Common myeloid progenitor, CD34-positive (primary cell): ENCODE results near the gene ARFGEF2.

Experiments used
- CTCF ChIA-PET: fragments of 350-600 bp; sonication (Branson Sonifier 250); formaldehyde crosslinking; loops from one replicate; lab custom pipeline; 2021; ENCODE audit warnings: antibody characterized with exemption; lab: Charles Lee
- POLR2A ChIA-PET: fragments of 350-600 bp; sonication (Branson Sonifier 250); formaldehyde crosslinking; loops from one replicate; lab custom pipeline; 2021; ENCODE audit warnings: antibody characterized with exemption; lab: Charles Lee
- DNase-seq, 3 donors: peaks; one replicate each; pipeline versions ENCODE4 v3.0.0 to v3.0.0-alpha.2; 2013
- H3K27ac ChIP-seq, 2 experiments: 1 replicate in 1 of 2; 2 replicates in 1 of 2; pipeline ENCODE4 v1.7.0; 2013; ENCODE audit warnings: inconsistent platforms in 2 of 2, low read length in 2 of 2, mild to moderate bottlenecking in 2 of 2, low read depth in 1 of 2, moderate library complexity in 1 of 2; ENCODE audit not compliant: severe bottlenecking in 2 of 2, insufficient read depth in 1 of 2, poor library complexity in 1 of 2
- H3K27me3 ChIP-seq, 5 experiments: replicated peaks in 2 of 5; 1 replicate in 3 of 5; 2 replicates in 2 of 5; pipeline versions ENCODE4 v1.6.1 to v1.7.0; 2013; ENCODE audit warnings: low read length in 4 of 5, mild to moderate bottlenecking in 2 of 5, moderate library complexity in 2 of 5, inconsistent platforms in 1 of 5; ENCODE audit not compliant: insufficient read depth in 5 of 5, control insufficient read depth in 4 of 5
- H3K36me3 ChIP-seq, 4 experiments: 1 replicate in 2 of 4; 2 replicates in 2 of 4; pipeline versions ENCODE4 v1.6.1 to v1.7.0; 2013; ENCODE audit warnings: low read length in 3 of 4, control low read depth in 1 of 4, mild to moderate bottlenecking in 1 of 4; ENCODE audit not compliant: control insufficient read depth in 4 of 4, insufficient read depth in 4 of 4
- H3K4me1 ChIP-seq, 4 experiments: 1 replicate in 3 of 4; 2 replicates in 1 of 4; pipeline versions ENCODE4 v1.6.1 to v1.7.1; 2013; ENCODE audit warnings: low read length in 3 of 4, mild to moderate bottlenecking in 3 of 4, control low read depth in 1 of 4, inconsistent platforms in 1 of 4, moderate library complexity in 1 of 4; ENCODE audit not compliant: control insufficient read depth in 4 of 4, insufficient read depth in 4 of 4; ENCODE audit errors: control extremely low read depth in 1 of 4
- H3K4me3 ChIP-seq, 7 experiments: 1 replicate in 4 of 7; 2 replicates in 3 of 7; pipeline versions ENCODE4 v1.5.1 to v1.7.0; 2013; ENCODE audit warnings: mild to moderate bottlenecking in 7 of 7, low read length in 6 of 7, moderate library complexity in 6 of 7, inconsistent platforms in 2 of 7, low read depth in 2 of 7, control low read depth in 1 of 7; ENCODE audit not compliant: insufficient read depth in 4 of 7, control insufficient read depth in 1 of 7; ENCODE audit errors: extremely low read depth in 1 of 7
- H3K9me3 ChIP-seq, 5 experiments: 1 replicate in 4 of 5; 2 replicates in 1 of 5; pipeline versions ENCODE4 v1.6.1 to v1.7.1; 2013; ENCODE audit warnings: low read length in 4 of 5, mild to moderate bottlenecking in 2 of 5, inconsistent platforms in 1 of 5, low read depth in 1 of 5, moderate library complexity in 1 of 5; ENCODE audit not compliant: control insufficient read depth in 4 of 5, insufficient read depth in 2 of 5; ENCODE audit errors: control extremely low read depth in 1 of 5
- WGBS: methylation state at CpG from one replicate; pipeline ENCODE4 v1.1.5; 2013; ENCODE audit not compliant: insufficient coverage; 5-methylcytosine and 5-hydroxymethylcytosine counted together

ARFGEF2 gene

DNA sequence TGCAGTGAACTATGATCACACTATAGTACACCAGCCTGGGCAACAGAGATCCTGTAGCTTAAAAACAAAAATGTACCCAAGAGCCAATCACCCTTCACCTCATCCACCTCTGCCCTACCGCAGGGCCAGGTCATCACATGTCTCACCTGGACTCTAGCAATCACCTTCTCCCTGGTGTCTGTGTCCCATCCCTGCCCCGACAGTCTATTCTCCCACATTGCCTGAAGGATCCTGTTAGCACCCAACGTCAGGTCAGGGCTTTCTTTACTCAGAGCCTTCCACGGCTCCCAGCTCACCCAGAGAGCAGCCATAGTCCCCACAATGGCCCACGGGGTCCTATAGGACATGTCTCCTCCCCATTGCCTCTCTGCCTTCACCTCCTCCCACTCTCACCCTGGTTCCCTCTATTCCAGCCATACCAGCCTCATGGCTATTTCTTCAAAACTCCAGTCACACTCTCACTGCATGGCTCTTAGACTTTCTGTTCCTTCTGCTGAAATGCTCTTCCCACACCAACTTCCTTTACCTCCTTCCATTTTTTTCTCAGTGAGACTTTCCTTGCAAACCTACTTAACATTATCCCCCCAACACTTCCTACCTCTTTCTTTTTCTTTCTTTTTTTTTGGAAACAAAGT is 22.5 kb upstream of the ARFGEF2 start:
- 93% methylated on average over 4 of the region's 5 CpGs for WGBS
- H3K4me3 ChIP-seq, result no peak overlapping the region
- no peaks in the 10 kb centered on the region for H3K36me3 ChIP-seq
- ChIA-PET POLR2A (no interaction called here), CTCF (interaction anchor here (3.6 kb wide), 1 partner anchor 243 kb away, joined by 23 read pairs; no protein-coding TSS in a partner anchor)
- peaks cover 0 to 15% (median 4%) of the 10 kb centered on the region in 4 experiments for H3K4me1 ChIP-seq
- no peak overlapping the region for H3K27ac ChIP-seq
- DNase-seq, result no peak
- no peaks in the 10 kb centered on the region for H3K9me3 ChIP-seq
- H3K27me3 ChIP-seq, result no peaks in the 10 kb centered on the region

DNA sequence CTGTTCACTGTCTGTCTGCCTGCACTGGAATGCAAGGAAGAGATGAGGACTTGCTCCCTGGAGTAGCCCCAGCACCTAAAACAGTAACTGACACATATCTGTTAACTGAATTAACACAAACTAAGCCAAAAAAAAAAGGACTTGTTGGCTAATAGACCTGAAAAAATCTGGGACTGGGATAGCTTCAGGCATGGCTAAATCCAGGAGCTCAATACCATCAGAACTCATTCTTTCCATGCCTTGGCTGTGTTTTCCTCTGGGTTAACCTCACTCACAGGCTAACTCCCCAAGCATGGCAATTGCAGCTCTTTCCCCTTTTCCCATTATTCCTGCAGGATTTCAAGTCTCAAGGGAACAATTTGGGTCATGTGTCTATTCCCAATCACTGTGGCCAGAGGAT is 21.6 kb upstream of the ARFGEF2 start:
- Histone ChIP-seq H3K4me3 (no peak overlapping the region), H3K27ac (no peak overlapping the region), H3K27me3 (no peaks in the 10 kb centered on the region), H3K9me3 (no peaks in the 10 kb centered on the region), H3K36me3 (no peaks in the 10 kb centered on the region), H3K4me1 (peaks cover 1 to 20% (median 9%) of the 10 kb centered on the region in 4 experiments)
- ChIA-PET POLR2A (interaction anchor here (0.6 kb wide), 2 partner anchors 41 to 176 kb away, joined by 3 read pairs; no protein-coding TSS in a partner anchor), CTCF (interaction anchor here (1.1 to 3.6 kb wide), 2 partner anchors 9 to 244 kb away, joined by 5 to 23 read pairs; no protein-coding TSS in a partner anchor)
- no peak for DNase-seq

DNA sequence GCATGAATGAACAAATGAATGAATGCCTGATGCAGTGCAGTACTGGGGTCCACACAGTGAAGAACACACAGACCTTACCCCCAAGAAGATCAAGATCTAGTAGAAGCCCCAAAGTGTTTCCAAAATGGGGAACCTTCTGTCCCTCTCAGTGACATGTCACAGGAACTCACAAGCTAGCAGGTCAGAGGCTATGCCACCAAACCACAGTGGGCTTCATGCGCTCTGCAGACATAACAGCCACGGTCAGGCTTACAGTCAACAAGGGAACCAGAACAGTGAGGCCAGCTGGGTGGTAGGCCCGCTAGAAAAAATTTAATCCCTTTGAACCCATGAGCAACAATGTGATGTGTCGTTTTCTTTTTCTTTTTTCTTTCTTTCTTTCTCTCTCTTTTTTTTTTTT is 20.2 kb upstream of the ARFGEF2 start:
- POLR2A ChIA-PET, result interaction anchor here (0.6 kb wide), 1 partner anchor 219 kb away, joined by 3 read pairs; no protein-coding TSS in a partner anchor
- no peak overlapping the region for H3K4me3 ChIP-seq
- H3K4me1 ChIP-seq, result peaks cover 3 to 20% (median 9%) of the 10 kb centered on the region in 4 experiments
- WGBS, result 6% methylated on average over 2 of the region's 4 CpGs
- CTCF ChIA-PET, result interaction anchor here (3.6 kb wide), 1 partner anchor 245 kb away, joined by 23 read pairs; no protein-coding TSS in a partner anchor
- H3K27ac ChIP-seq, result no peak overlapping the region
- H3K9me3 ChIP-seq, result no peaks in the 10 kb centered on the region
- H3K27me3 ChIP-seq, result no peaks in the 10 kb centered on the region
- H3K36me3 ChIP-seq, result no peaks in the 10 kb centered on the region
- peak in 2 of 3 donors; percentile 54 to 70 for DNase-seq

DNA sequence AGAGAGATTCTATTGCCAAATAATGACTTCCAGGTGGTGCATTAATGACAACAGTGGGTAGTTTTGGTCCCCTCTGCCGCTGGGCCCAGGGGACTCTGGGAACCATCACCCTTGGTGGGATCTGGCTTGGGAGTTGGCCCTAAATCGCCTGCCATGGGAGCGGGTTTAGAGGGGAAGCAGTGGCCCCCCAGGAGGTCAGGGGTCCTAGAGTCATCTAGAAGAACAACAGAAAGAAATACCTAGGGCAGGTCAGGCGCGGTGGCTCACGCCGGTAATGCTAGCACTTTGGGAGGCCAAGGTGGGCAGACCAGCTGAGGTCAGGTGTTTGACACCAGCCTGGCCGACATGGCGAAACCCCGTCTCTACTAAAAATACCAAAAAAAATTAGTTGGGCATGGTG is 17.8 kb upstream of the ARFGEF2 start:
- no peak overlapping the region for H3K4me3 ChIP-seq
- POLR2A ChIA-PET, result no interaction called here

DNA sequence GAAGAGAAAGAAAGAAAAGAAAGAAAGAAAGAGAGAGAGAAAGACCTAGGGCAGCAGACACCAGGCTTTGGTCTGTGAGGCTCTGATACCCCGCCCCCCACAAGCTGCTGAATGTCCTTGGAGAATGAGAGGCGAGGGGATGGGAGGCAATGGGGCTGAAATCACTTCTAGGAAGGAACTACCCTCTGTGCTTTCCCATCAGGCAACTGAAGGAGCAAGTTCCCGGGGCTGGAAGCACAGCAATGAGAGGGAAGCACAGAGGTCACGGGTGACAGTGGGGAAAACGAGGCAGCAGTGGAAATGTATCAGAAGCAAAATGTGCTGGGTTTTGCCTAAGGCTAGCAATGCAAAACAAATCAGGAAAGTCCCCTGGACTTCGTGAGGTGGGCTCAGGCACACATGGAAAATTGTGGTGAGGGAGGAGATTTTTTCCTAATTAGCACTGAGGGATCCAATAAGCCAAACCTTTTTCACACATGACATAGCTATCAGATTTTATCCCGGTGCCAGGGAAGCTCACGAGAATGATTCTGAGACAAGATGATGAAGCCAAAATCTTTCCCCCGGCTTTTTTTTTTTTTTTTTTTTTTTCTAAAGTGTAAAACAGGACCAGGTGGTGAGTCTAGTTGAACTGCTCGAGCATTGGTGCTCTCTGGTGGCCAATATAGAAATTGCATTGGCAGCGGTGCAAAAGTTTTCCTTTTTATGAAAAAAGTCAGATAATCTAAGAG is 16.8 kb upstream of the ARFGEF2 start:
- Histone ChIP-seq H3K27ac (no peak overlapping the region), H3K4me1 (peaks cover 3 to 20% (median 9%) of the 10 kb centered on the region in 4 experiments), H3K36me3 (no peaks in the 10 kb centered on the region), H3K4me3 (no peak overlapping the region), H3K27me3 (no peaks in the 10 kb centered on the region), H3K9me3 (peaks cover 0 to 7% (median 0%) of the 10 kb centered on the region in 5 experiments)
- ChIA-PET CTCF (interaction anchor here (0.6 to 8.4 kb wide), 26 partner anchors 9 to 256 kb away, joined by 3 to 88 read pairs (median 4); partner anchors contain the start of gene ARFGEF2), POLR2A (interaction anchor here (0.6 kb wide), 1 partner anchor 54 kb away, joined by 4 read pairs; no protein-coding TSS in a partner anchor)
- peak; percentile 70 to 86 (median 80) for DNase-seq
- WGBS, result 44% methylated on average over 9 of the region's 11 CpGs

More for the DNA sequence above, 17.8 kb upstream of the ARFGEF2 start:
- Histone ChIP-seq H3K9me3 (no peaks in the 10 kb centered on the region), H3K4me1 (peaks cover 3 to 20% (median 9%) of the 10 kb centered on the region in 4 experiments), H3K36me3 (no peaks in the 10 kb centered on the region), H3K27me3 (no peaks in the 10 kb centered on the region), H3K27ac (no peak overlapping the region)
- 95% methylated on average over 9 of the region's 10 CpGs for WGBS
- no peak for DNase-seq
- CTCF ChIA-PET, result interaction anchor here (0.8 to 8.4 kb wide), 8 partner anchors 11 to 247 kb away, joined by 3 to 88 read pairs (median 8); partner anchors contain the start of gene ARFGEF2

DNA sequence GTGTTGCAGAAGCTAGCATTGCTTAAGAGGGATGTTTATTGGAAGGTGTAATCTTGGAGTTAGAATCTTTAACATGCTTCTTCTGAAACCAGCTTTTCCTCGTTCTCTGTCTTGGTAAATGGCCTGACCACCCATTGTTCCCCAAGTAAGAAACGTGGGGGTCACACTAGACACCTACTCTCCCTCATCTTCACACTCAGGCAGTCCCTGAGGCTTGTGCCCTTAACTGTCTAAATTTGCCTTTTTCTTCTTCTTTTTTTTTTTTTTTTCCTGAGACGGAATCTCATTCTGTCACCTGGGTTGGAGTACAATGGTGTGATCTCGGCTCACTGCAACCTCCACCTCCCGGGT is 16.2 kb upstream of the ARFGEF2 start:
- Histone ChIP-seq H3K4me1 (peaks cover 3 to 20% (median 9%) of the 10 kb centered on the region in 4 experiments), H3K4me3 (no peak overlapping the region), H3K27ac (no peak overlapping the region), H3K9me3 (peaks cover 0 to 8% (median 0%) of the 10 kb centered on the region in 5 experiments), H3K27me3 (no peaks in the 10 kb centered on the region), H3K36me3 (no peaks in the 10 kb centered on the region)
- ChIA-PET POLR2A (no interaction called here), CTCF (interaction anchor here (0.7 to 8.4 kb wide), 21 partner anchors 9 to 257 kb away, joined by 3 to 88 read pairs (median 5); no protein-coding TSS in a partner anchor)
- 89% methylated on average over 3 of the region's 5 CpGs for WGBS
- no peak for DNase-seq
